ENCODE results near the gene SLC7A4.

The SLC7A4 gene

DNA sequence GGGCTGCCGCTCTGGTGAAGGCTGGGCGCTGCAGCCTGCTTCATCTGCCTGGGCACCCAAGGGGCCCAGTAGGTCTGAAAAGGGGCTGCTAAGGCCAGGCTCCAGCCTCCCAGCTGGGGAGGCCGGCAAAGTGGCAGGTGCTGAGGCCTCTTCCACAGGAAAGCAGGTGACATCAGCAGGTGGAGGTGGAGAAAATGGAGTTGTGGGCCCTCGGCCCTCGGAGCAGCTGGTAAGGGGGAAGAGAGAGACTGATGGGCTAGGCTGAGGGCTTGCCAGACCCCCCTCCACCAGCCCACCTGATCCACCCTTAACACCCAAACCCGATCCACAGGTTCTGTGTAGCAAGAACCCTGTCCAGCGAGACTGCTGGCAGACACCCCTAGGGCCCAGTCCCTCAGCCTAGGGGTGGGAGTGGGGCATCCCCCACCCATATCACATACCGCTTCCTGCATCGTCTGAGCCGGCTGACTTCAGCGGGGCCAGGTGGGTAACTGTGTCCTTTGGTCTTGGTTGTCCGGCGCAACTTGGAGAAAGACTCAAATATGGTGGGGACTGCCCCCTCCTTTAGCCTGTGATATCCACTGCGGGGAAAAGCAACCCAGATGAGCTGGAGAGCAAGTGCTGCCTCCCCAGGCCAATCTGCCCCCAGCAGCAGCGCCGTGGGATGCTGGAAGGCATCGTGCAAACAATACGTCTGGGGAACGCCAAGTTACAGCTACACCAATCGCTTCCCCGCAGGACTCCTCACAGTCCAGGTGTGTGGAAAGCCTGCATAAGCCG is 32.0 kb downstream of the SLC7A4 start:
- DNase-seq (ENCODE audit: low read depth in 2 of 3, low spot score in 2 of 3): no peak

DNA sequence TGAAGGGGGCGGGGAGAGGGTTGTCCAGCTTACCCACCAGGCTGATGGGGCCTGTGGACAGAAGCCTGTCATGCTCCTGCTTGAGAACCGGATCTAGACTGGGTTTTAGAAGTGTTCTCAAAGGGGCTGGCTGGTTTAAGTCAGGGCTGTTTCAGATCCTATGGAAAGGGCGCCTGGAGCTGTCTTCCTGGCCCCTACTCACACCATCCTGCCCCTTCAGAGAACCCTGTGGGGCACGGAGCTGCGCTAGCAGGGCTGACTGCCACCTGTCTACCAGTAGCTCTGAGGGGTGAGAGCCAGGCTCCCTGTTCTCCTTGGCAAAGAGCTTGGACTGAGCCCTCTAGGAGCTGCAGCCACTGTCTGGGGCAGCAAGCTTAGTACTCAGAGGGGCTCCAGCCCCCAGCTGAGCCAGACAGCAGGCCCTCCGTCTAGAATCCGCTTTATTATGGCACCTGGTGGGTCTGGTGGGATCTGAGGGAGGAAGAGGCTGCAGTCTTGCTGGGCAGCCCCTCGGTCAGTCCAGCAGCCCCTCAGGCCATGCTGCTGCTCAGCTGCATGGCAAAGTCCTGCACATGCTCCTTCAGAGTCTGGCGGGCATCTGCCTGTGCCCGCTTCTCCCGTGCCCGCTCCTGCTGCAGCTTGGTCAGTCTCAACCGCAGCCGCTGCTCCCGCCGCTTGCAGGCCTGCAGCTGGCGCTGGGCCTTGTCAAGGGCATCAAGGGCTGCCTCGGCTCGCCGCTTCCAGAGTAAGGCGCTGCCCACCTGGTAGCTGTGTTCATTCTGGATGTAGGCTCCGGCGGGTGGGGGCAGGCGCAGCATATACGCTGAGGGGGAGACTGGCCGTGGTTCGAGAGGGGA is 32.8 kb downstream of the SLC7A4 start:
- DNase-seq (ENCODE audit: low read depth in 2 of 3, low spot score in 2 of 3): no peak

DNA sequence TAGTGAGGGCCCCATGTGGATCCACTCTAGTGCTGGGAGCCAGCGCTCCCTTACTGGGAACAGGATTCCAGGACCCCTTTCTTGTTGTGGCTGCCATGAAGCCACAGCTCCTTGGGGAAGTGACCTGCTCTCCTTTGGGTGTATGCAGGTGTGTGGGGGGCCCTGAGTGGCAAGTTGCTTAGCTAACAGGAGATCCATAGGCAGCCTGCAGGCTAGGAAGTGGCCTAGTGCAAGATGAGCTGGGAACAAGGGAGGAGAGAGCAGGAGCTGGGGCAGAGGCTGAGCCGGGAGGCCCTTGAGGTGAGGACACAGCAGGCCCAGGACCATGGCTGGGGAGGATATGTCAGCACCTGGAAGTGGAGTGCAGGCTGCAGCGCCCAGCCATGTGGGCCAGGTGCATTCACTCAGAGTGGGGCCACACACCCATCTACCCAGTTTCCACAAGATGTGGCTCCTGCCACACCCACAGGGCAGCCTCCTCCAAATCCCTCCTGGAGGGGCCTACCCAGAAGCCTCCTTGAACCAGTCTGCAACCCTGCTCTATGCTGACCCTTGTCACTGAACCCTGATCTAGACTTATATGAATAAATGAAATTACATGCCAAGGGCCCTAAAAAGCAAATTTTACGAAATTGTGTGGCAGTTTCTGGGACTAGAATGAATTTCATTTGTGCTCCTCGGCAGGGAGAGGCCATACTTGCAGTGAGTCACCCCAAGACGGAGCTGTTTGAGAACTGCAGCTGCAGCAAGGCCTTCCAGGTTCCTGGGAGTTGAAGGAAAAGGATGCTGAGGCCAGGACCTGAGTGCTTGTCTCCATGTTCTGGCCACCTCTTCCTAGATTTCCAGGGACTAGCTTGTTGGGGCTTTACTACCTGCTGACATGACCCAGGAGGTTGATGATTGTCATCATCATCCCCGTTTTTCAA is 33.7 kb downstream of the SLC7A4 start:
- no peak for DNase-seq (ENCODE audit: low read depth in 2 of 3, low spot score in 2 of 3)

DNA sequence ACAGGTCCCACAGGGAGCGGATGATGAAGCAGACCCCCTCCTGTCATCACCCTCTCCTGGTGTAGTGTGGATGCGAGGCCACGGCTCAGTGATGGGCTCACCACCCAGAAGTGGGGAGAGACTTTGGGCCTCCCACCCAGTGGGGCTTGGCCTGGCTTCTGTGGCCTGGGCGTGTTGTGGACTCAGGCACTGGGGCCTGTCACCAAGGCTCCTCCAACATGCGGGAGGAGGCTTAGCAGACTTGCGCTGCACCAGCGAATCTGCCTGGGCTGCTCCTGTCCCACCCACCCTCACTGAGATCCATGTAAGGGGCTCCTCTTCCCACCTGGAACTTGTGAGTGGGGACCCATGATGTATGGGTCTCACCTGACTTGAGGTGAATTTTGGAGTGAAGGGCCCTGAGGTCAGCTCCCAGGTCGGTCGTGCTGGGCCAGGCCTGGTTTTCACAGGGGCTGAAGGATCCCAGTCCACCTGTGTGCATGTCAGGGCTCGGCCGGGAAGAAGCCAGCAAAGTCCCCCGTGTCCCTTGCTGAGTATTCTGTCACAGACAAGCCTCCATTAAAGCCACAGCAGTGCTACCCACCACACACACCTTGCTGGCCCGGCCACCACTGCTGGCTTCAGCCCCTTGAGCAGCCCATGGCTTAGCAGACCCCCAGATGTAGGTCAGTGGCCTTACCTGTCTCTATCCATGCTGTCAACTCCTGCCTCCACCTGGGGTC is 34.7 kb downstream of the SLC7A4 start:
- no peak for DNase-seq (ENCODE audit: low read depth in 2 of 3, low spot score in 2 of 3)

DNA sequence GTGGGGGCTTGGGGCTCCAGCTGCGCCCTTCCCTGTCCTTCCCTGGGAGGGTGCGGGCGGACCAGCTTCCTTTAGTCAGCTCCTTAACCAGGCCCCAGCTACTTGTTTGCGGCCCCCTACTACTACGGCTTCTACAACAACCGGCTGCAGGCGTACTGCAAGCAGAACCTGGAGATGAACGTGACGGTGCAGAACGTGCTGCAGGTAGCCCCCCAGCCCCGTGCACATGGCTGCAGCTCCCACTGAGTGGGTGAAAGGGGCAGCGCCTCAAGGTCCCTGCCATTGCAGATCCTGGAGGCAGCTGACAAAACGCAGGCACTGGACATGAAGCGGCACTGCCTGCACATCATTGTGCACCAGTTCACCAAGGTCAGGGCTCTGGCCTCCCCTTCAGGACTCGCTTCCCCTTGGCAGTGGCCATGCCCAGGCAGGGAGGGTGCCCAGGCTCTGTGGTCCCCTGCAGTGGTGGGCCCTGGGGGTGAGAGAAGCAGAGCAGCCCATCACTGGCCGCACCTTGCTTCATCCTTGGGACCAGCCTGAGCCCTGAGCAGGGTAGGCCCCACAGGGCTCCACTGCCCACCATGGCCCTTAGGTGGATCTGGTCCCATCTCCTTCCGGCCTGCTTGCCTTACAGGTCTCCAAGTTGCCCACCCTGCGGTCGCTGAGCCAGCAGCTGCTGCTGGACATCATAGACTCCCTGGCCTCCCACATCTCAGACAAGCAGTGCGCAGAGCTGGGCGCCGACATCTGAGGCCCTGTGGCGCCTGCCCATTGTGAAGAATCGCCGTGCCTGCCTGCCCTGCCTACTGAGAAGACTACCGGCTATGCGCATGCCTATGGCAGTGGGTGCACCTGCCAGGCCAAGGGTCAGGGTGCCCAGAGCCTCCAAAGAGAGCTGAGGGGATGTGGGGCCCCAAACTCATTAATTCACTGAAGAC is 35.5 kb downstream of the SLC7A4 start:
- DNase-seq (ENCODE audit: low read depth in 2 of 3, low spot score in 2 of 3): no peak

DNA sequence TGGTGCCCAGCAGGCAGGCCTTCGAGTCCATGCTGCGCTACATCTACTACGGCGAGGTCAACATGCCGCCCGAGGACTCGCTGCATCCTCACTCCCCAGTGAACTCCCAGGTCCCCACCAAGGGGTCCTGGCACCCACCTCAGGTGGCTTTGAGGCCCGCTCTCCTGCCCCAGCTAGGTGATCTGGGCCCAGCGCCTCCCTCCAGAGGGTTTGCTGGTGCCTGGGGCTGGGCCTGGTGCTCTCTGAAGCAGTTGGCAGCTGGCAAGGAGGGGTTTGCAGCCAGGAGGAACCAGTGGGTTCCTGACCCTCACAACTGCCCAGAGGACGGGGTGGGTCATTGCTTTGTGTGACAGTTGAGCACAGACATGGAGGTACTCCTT is 36.3 kb downstream of the SLC7A4 start:
- DNase-seq (ENCODE audit: low read depth in 2 of 3, low spot score in 2 of 3): no peak

DNA sequence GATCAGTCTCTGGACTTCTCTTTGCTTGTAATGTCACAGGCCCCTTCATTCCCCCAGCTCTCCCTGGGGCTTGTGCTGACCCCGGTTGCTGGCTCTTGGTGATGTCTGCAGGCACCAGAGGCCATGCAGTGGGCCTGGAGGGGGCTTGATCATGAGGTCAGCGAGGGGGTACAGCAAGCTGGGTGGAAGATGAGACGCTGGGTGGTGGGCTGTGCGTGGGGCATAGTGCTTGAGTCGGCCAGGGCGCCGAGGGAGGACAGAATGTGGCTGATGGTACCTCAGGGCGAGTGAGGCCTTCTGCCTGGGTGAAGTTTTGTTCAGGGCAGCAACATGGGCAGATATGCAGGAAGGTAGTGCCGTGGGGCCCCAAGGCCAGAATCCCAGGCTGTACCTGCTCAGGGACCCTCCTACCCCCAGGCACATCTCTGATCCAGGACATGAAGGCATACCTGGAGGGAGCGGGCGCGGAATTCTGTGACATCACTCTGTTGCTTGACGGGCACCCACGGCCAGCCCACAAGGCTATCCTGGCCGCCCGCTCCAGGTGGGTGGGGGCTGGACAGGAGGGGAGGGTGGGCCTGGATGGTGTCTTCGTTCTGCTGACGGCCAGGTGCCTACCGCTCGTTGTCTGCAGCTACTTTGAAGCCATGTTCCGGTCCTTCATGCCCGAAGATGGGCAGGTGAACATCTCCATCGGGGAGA is 36.9 kb downstream of the SLC7A4 start:
- no peak for DNase-seq (ENCODE audit: low read depth in 2 of 3, low spot score in 2 of 3)

DNA sequence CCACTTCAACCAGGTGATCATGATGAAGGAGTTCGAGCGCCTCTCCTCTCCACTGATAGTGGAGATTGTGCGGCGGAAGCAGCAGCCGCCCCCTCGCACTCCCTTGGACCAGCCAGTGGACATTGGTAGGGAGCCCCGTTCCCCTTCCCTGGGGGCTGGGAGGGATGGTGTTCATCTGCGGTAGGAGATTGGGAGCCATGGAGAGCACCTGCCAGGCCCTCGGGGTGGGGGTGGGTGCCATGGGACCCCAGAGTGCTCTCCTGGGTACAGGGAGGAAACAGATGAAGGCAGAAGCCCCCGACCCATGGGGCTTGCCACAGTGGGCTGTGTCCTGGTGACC is 37.5 kb downstream of the SLC7A4 start:
- no peak for DNase-seq (ENCODE audit: low read depth in 2 of 3, low spot score in 2 of 3)

DNA sequence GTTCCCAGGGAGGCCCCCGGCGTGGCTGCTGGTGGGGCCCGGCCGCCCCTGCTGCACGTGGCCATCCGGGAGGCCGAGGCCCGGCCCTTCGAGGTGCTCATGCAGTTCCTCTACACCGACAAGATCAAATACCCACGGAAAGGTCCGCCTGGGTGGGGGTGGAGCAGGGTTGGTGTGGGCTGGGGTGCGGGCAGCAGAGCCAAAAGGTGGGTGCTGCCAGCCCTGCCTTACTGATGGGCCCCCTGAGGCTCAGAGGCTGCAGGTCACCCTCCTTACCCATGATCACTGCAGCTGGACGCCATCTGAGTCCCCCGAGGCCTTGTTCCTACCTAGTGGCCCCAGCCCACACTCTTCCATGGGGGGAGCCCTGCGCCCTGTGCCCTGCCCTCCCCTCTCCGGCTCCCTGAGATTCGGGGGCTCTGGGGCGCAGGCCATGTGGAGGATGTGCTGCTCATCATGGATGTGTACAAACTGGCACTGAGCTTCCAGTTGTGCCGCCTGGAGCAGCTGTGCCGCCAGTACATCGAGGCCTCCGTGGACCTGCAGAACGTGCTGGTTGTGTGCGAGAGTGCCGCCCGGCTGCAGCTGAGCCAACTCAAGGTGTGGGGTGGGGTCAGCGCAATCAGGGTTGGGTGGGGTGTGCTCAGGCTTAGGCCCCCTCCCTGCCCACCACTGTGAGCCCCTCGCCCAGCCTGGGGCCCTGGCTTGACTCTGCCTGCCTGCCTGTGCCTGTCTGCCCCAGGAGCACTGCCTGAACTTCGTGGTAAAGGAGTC is 38.0 kb downstream of the SLC7A4 start:
- DNase-seq (ENCODE audit: low read depth in 2 of 3, low spot score in 2 of 3): no peak

DNA sequence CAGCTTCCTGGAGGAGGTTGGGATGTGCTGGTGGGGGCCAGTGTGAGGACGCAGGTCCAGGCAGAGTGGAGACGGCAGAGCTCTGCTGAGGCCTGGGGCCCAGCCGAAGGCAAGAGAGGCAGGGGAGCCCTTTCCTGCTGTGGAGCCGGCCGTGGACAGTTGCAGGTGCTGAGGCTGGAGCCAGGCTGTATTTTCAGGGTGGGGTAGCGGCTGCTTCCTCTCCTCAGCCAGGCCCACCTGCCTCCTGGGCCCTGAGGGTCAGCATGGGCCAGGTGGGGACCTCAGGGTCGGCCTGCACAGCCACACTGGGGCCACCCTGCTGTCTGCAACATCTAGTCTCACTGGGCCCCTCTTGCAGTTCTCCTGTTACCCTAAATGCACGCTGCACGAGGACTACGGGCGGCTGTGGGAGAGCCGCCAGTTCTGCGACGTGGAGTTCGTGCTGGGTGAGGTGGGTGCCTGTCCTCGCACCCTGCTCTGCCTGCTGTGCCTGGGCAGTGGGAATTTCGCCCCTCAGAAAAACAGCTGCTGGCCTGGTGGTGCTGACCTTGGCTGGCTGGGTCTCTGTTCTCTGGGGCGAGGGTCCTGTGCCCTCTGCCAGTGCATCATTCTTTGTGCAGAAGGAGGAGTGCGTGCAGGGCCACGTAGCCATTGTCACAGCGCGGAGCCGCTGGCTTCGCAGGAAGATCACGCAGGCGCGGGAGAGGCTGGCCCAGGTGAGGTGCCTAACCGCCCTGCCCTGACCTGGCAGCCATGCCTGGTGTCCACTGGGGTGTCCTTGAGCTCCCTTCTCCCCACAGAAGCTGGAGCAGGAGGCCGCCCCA is 38.8 kb downstream of the SLC7A4 start:
- DNase-seq (ENCODE audit: low read depth in 2 of 3, low spot score in 2 of 3): no peak

DNA sequence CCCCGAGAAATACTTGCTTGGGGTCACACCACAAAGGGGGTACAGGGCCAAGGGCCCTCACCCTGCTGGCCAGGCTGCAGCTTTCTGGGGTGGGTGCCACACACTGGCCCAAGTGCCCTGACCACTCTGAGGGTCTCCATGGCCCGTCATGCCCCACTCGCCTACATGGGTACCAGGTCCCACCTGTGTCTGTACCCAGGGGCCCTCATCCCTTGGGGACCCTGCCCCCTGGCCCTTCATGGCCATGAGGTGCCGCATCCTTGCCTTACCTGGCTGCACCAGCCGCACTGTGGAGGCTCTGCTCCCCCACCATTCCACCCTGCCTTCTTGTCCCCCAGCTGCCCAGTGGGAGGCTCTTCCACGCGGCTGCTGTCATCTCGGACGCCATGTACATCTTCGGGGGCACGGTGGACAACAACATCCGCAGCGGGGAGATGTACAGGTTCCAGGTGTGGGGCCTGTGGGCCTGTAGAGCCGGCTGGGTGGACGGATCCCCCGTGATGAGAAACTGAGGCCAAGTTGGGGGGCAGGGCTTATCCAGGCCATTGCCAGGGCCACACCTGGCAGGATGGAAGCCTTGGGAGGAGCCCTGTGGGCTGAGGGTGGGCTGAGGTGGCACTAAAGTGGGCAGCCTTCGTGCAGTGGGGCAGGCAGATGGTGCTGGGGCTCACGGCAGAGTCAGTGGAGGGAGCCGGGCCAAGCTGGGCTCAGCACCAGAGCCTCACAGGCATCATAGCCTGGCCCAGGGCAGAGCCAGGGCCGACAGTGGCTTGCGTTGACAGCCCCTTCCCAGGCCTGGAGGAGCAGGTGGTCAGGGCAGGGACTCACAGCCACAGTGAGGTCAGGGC is 39.7 kb downstream of the SLC7A4 start:
- no peak for DNase-seq (ENCODE audit: low read depth in 2 of 3, low spot score in 2 of 3)

DNA sequence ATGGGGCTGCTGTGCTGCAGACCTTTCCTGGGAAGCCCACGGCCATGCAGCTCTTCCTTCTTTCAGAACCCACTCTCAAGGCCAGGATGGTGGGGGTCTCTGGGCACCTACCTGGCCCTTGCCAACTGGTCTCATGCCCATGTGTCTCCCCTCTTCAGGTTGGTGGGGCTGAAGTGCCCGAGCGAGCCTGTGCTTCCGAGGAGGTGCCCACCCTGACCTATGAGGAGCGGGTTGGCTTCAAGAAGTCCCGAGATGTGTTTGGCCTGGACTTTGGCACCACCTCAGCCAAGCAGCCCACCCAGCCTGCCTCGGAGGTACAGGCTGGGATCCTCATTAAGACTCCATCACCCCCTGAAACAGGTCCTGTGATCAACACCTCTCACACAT is 40.3 kb downstream of the SLC7A4 start:
- DNase-seq (ENCODE audit: low read depth in 2 of 3, low spot score in 2 of 3): no peak

DNA sequence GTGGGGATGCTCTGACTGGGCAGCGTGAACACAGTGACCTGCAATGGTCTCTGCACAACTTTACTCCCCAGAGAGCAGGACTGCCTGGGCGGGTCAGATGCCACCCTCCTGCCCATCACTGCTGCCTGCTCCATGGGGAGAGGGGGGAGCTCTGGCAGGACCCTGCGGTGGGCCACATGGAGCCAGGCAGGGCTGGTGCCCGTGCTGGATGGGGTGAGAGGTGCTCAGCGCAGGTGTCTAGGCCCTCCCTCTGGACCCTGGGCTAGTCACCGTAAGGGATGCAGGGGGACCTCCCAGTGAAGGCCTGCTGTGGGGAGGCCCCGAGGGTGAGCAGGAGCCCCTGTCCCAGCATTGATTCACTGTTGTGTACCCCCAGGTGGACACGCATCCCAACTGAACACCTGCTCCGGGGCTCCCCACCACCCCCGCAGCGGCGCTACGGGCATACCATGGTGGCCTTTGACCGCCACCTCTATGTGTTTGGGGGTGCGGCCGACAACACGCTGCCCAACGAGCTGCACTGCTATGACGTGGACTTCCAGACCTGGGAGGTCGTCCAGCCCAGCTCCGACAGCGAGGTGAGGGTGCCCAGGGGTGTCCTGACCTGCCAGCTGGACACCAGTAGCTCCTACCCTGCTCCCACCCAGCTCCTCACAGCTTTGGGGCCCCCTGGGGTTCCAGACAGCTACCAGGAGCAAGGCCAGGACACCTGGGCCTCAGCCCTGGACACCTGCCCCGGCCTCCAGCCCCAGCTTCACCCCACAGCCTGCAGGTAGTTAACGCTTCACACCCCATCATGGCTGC is 40.9 kb downstream of the SLC7A4 start:
- no peak for DNase-seq (ENCODE audit: low read depth in 2 of 3, low spot score in 2 of 3)

DNA sequence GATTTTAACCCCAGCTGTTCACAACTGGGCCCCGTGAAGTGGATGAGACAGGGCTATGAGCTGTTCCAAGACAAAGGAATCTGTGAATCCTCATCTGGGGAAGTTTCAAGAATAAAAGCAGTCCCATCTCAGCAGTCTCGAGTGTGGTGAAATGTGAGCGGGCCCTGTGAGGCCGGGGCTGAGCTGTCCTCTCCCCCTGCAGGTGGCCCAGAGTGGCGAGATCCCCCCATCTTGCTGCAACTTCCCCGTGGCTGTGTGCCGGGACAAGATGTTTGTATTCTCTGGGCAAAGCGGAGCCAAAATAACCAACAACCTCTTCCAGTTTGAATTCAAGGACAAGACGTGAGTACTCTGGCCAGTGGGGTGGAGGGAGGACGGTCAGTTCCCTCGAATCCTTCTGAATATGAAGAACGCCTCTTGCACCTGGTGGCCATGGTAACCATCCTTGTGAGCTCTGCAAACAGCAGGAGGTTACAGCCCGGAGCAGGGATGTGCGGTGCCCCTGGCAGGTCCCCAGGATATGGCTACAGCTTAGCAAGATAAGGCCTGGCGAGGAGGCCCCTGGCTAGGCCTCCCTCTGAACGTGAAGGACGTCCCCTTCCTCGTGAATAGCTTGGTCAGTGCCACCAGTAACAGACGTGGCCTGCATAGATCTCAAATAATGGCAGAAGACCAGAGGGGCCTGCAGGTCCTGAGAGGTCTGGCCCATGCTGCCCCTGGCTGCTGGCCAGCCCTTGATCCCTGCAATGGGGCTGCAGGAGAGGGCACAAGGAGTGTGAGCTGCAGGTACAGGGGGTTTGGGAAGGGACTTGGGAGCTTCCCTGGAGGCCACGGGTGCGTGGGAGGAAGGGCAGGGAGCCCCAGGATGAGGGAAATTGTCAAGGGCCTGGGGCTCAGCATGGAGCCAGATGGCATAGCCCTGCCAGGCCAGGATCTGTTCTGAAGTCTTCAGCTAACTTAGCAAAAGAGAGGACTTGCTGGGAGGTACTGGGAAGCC is 41.9 kb downstream of the SLC7A4 start:
- no peak for DNase-seq (ENCODE audit: low read depth in 2 of 3, low spot score in 2 of 3)
